ENCODE results near the gene TMEM74B. TPM values are rescaled to one million over a fixed set of nuclear protein-coding genes. Genes with fewer than 3 reads are reported as not detected.

Gene TMEM74B
- total RNA-seq, 3 donors from 2014 or later, result 0.38 to 2.6 (median 2.1) TPM

- Histone ChIP-seq H3K4me3 (no peak overlapping the region), H3K9me3 (no peaks in the 10 kb centered on the region), H3K4me1 (ENCODE audit: low read depth) (peaks cover 9% of the 10 kb centered on the region), H3K36me3 (ENCODE audit: low read depth) (no peaks in the 10 kb centered on the region)
- ATAC-seq, result no peak
- intact Hi-C loops (cut with DNase I, micrococcal nuclease), result no loop called here
- DNase-seq, result no peak
- no peak for TF ChIP-seq CTCF (IDR thresholded peaks at IDR 0.05)
Observed at GRCh38 chr20:1205802-1206201, 21.0 kb upstream of the TMEM74B start.

- no peak for ATAC-seq
- no peak overlapping the region for H3K4me3 ChIP-seq
- no peak for TF ChIP-seq CTCF (IDR thresholded peaks at IDR 0.05)
- H3K4me1 ChIP-seq (ENCODE audit: low read depth), result peaks cover 9% of the 10 kb centered on the region
- intact Hi-C loops (cut with DNase I, micrococcal nuclease), result no loop called here
- DNase-seq, result no peak
- H3K36me3 ChIP-seq (ENCODE audit: low read depth), result no peaks in the 10 kb centered on the region
- no peaks in the 10 kb centered on the region for H3K9me3 ChIP-seq
Observed at GRCh38 chr20:1204576-1204975, 19.8 kb upstream of the TMEM74B start.

- Histone ChIP-seq H3K4me1 (ENCODE audit: low read depth) (peaks cover 9% of the 10 kb centered on the region), H3K9me3 (no peaks in the 10 kb centered on the region), H3K36me3 (ENCODE audit: low read depth) (no peaks in the 10 kb centered on the region), H3K4me3 (no peak overlapping the region)
- no peak for DNase-seq
- no peak for TF ChIP-seq CTCF (IDR thresholded peaks at IDR 0.05)
- peak; percentile 90 for ATAC-seq
- intact Hi-C loops (cut with DNase I, micrococcal nuclease), result no loop called here
Observed at GRCh38 chr20:1204113-1204512, 19.3 kb upstream of the TMEM74B start.

- Histone ChIP-seq H3K9me3 (no peaks in the 10 kb centered on the region), H3K4me3 (no peak overlapping the region), H3K4me1 (ENCODE audit: low read depth) (peaks cover 9% of the 10 kb centered on the region), H3K36me3 (ENCODE audit: low read depth) (no peaks in the 10 kb centered on the region)
- intact Hi-C loops (cut with DNase I, micrococcal nuclease), result no loop called here
- TF ChIP-seq CTCF (IDR thresholded peaks at IDR 0.05), result no peak
- ATAC-seq (peak; percentile 86), DNase-seq (peak in 2 of 3 donors; percentile 49)
Observed at GRCh38 chr20:1203630-1204029, 18.8 kb upstream of the TMEM74B start.

GRCh38 chr20:1202762-1203504 is 18.2 kb upstream of the TMEM74B start, which contains the start of gene C20orf202:
Gene C20orf202 (plus strand): TSS chr20:1203454. CDS start chr20:1203586, 132 bp downstream.
- no peaks in the 10 kb centered on the region for H3K36me3 ChIP-seq (ENCODE audit: low read depth)
- intact Hi-C loops (cut with DNase I, micrococcal nuclease), result no loop called here
- no peak for TF ChIP-seq CTCF (IDR thresholded peaks at IDR 0.05)
- H3K9me3 ChIP-seq, result no peaks in the 10 kb centered on the region
- peaks cover 9% of the 10 kb centered on the region for H3K4me1 ChIP-seq (ENCODE audit: low read depth)
- no peak within 1 kb of the TSS for H3K4me3 ChIP-seq
- DNase-seq (no peak), ATAC-seq (peak; percentile 40)
